Measurements from ENCODE around the gene CFD. TPM values are rescaled to one million over a fixed set of nuclear protein-coding genes. Genes with fewer than 3 reads are reported as not detected.

Gene CFD
- polyA plus RNA-seq, 1 of the 3 experiments (the other 2 are of a cell fraction): 2.5 TPM

DNA sequence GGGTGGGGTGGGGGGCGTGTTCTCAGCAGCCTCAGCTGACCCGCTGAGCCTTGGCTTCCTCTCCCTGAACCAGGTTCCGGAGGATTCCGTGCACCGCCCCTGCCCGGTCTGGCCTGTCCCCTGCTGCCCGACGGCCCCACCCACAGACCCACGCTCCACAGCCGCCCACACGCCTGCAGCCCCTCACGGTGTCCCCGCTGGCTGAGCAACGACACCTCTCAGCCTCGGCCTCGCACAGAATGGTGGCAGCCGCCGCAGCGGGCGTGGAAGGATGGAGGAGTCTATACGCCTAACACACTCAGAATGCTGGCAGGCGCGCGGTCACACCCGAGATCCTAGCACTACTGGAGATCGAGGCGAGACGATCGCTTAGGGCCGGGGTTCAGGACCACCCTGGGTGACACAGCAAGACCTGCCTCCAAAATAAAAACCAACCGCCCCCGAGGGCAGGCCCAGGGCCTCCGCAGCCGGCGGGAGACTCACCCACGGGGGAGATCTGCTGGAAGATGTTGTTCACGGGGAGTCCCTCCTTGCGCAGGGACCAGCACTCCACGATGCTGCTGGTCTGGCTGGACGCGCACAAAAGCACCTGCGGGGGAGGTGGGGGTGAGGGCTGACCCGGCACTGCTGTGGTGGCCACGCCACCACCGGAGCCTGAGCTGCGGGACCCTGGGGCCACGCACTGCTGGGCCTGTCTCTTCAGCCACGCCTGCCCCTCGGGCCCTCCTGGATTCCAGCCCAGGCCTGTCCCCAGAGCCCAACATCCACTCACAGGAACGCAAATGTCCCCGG is 25.2 kb downstream of the CFD start:
- no peak overlapping the region for H3K4me3 ChIP-seq (ENCODE audit: low read depth in 2 of 2, low read length in 1 of 2)
- H4K20me1 ChIP-seq (ENCODE audit: insufficient read depth): no peaks in the 10 kb centered on the region
- H3K9me2 ChIP-seq: no peaks in the 10 kb centered on the region
- no peaks in the 10 kb centered on the region for H3K9me3 ChIP-seq
- 98% methylated on average over 22 of the region's 51 CpGs for WGBS (ENCODE audit: low lambda C conversion rate)
- no peak overlapping the region for H3K9ac ChIP-seq
- no peak overlapping the region for H3K27ac ChIP-seq (ENCODE audit: low read depth in 2 of 2, low read length in 1 of 2)
- DNase-seq: no peak
- TF ChIP-seq EP300 (IDR thresholded peaks at IDR 0.05; ENCODE audit: borderline replicate concordance in 1 of 2, low read depth in 1 of 2, low read length in 1 of 2) (no peak), IRF3 (IDR thresholded peaks at IDR 0.05; ENCODE audit: low read depth, low read length) (no peak), SIN3A (IDR thresholded peaks at IDR 0.05; ENCODE audit: borderline replicate concordance, low read depth, low read length) (no peak), FOSL2 (IDR thresholded peaks at IDR 0.05; ENCODE audit: borderline replicate concordance, low read depth) (no peak), EZH2phosphoT487 (IDR thresholded peaks at IDR 0.05; ENCODE audit: borderline replicate concordance, low read depth) (no peak), USF1 (IDR thresholded peaks at IDR 0.05; ENCODE audit: borderline replicate concordance, low read depth) (no peak), GATA2 (CRISPR knock-in tag; IDR thresholded peaks at IDR 0.05) (no peak), ELF1 (IDR thresholded peaks at IDR 0.05) (no peak), RFX5 (IDR thresholded peaks at IDR 0.05; ENCODE audit: low read length) (no peak), CHD2 (IDR thresholded peaks at IDR 0.05; ENCODE audit: low read length, partially characterized antibody) (no peak), MEF2A (IDR thresholded peaks at IDR 0.05; ENCODE audit: borderline replicate concordance, low read depth) (no peak), TAF1 (IDR thresholded peaks at IDR 0.05; ENCODE audit: borderline replicate concordance, low read depth, low read length) (no peak), RXRA (IDR thresholded peaks at IDR 0.05; ENCODE audit: borderline replicate concordance, low read depth) (no peak)
- TF ChIP-seq, protein P1, sequence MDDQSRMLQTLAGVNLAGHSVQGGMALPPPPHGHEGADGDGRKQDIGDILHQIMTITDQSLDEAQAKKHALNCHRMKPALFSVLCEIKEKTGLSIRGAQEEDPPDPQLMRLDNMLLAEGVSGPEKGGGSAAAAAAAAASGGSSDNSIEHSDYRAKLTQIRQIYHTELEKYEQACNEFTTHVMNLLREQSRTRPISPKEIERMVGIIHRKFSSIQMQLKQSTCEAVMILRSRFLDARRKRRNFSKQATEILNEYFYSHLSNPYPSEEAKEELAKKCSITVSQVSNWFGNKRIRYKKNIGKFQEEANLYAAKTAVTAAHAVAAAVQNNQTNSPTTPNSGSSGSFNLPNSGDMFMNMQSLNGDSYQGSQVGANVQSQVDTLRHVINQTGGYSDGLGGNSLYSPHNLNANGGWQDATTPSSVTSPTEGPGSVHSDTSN (IDR thresholded peaks at IDR 0.05): no peak
- TF ChIP-seq, protein P2, sequence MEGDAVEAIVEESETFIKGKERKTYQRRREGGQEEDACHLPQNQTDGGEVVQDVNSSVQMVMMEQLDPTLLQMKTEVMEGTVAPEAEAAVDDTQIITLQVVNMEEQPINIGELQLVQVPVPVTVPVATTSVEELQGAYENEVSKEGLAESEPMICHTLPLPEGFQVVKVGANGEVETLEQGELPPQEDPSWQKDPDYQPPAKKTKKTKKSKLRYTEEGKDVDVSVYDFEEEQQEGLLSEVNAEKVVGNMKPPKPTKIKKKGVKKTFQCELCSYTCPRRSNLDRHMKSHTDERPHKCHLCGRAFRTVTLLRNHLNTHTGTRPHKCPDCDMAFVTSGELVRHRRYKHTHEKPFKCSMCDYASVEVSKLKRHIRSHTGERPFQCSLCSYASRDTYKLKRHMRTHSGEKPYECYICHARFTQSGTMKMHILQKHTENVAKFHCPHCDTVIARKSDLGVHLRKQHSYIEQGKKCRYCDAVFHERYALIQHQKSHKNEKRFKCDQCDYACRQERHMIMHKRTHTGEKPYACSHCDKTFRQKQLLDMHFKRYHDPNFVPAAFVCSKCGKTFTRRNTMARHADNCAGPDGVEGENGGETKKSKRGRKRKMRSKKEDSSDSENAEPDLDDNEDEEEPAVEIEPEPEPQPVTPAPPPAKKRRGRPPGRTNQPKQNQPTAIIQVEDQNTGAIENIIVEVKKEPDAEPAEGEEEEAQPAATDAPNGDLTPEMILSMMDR (IDR thresholded peaks at IDR 0.05): no peak
- no peak overlapping the region for H2AFZ ChIP-seq (ENCODE audit: low read depth)
- ChIA-PET POLR2A (no interaction called here), CTCF (no interaction called here)
- H3K4me2 ChIP-seq: no peak overlapping the region
- peaks cover 11 to 62% of the 10 kb centered on the region in 2 experiments for H3K36me3 ChIP-seq (replicated peaks in 1 of 2; ENCODE audit: control insufficient read depth in 1 of 2, insufficient read depth in 2 of 2, low read length in 1 of 2)
- no peaks in the 10 kb centered on the region; the same call in 1 of the 2 replicates for H3K79me2 ChIP-seq (ENCODE audit: insufficient read depth)
- H3K27me3 ChIP-seq (ENCODE audit: insufficient read depth): no peaks in the 10 kb centered on the region
- H3F3A ChIP-seq (replicated peaks; ENCODE audit: insufficient read depth): peaks cover 6% of the 10 kb centered on the region
- H3K4me1 ChIP-seq (ENCODE audit: control insufficient read depth in 1 of 2, insufficient read depth in 2 of 2, low read depth in 1 of 2, low read length in 1 of 2): peaks cover 0 to 15% of the 10 kb centered on the region in 2 experiments; a peak in 1 of 4 replicates

Measured in SK-N-SH (cell line).